ENCODE data around the gene LCN9.
"Not testable (repeated sequence)": the region's sequence is repeated elsewhere in the genome, so short reads cannot be mapped to it uniquely, and the experiment has no call there.

LCN9 gene

DNA sequence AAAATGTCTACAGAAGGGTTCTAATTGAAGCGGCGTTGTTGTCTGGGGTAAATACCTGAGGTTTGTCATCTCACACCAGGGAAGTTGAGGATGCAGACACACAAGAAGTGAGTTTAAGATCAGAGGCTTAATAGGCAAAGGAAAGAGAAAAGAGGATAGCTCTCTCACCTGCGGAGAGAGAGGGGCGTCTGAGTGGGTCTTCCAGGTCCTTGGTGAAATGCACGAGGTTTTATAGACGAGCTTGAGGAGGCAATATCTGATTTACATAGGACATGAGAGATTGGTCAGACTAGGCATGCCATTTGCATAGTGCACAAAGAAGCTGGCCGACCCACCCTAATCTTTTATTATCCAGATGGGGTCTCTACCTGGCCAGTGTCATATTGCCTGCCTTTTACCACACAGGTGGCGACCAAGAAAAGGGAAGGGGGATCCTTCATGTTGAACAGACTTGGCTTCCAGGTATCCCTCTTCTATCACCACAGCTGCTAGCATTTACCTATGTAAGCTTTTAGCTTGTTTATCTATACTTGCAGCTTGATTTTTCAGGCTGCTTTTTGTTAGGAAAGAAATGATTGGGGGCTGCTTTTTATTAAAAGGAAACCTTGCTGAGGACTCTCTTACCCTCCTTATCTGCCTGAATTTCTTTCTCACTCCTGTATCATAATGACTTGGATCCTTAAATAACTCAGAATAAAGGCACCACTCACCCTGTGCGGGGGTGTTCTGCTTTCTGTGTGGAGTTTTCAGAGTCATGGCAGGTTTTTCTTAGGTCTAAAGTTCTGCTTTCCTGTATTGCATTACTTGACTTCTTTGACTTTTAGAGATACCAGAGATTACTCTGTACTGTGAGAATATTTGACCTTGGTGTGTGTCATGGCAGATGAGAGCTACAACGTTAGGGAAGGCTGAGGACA, 14.4 kb upstream of the LCN9 start:
- DNase-seq: no peak

DNA sequence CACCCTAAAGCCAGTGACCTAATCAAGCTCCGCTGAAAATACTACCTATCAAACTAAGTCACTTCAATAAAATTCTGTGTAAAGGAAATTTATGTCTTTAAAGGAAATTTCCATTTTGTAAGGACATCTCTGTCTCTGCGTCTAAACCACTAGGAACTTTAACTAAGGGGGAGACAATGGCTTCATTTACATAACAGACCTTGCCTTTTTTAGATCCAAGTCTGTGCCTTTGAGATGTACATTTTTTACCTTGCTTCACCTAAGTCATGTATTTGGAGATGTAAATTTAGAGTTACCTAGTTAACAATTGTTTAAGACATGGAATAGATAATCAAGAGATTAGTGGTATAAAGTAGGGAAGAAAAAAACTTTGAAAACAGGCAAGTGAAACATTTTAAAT, 13.6 kb upstream of the LCN9 start:
- DNase-seq: no peak

DNA sequence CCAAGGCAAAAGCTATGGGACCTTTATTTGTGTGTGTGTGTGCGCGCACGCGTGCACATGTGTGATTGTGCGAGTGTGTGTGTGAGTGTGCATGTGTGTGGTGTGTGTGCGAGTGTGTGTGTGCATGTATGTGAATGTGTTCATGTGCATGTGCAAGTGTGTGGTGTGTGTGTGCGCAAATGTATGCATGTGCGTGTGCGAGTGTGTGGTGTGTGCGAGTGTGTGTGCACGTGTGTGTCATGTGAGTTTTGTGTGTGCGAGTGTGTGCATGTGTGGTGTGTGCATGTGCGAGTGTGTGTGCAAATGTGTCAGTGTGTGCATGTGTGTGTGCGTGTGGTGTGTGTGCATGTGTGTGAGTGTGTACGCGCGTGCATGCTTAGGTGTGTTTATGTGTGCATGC, 12.7 kb upstream of the LCN9 start:
- no peak for DNase-seq

DNA sequence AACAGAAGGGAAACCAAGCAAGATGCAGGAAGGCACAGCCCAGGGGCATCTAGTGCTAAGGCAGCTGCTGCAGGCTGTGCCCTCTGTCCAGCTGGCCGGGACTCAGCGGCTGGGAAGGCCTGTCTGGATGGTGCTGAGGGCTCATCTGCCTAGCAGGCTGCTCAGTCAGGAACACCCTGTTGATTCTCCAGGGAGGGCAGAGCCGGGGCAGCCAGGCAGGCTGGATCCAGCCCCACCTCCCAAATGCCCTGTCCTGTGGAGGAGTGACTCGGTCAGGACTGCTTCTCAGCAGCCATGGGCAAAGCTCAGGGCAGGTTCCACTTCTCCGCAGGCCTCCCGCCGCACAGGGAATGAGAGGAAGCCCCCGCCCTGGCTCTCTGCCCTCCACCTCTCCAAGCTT, 7.8 kb upstream of the LCN9 start:
- DNase-seq: no peak

DNA sequence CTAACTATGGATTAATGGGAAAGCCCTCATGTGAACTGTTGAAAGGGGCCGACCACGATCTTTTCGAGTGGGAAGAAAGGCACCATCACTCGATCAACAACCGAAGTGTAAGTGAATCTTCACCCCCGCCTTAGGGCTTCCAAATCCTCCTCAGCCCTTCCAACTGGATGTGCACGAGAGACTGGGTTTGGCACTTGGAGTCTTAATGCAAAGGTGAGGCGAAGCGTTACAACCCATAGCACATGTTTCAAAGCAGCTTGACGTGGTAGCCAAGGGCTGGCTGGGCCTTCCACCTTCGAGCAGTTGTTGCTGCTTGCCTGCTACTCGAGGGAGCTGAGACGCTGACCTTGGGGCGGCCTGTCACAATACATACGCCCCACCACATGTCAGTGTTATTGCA, 5.7 kb upstream of the LCN9 start:
- no peak for DNase-seq

DNA sequence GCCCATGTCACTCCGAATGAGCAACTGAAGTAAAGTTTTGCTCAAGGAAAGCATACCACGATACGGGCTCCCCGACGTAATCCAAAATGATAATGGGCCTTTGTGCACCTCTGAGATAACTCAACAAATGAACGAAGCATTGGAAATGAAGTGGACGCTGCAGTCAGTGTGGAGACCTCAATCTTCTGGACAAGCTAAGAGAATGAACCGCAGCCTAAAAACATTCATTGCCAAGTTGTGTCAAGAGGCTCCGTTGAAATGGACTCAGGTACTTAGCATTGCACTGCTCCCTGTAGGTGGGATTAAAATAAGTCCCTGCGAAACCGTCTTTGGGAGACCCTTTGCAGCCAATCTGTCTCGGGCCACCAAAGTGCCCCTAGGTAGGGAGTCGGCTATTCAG, 3.9 kb upstream of the LCN9 start:
- no peak for DNase-seq

DNA sequence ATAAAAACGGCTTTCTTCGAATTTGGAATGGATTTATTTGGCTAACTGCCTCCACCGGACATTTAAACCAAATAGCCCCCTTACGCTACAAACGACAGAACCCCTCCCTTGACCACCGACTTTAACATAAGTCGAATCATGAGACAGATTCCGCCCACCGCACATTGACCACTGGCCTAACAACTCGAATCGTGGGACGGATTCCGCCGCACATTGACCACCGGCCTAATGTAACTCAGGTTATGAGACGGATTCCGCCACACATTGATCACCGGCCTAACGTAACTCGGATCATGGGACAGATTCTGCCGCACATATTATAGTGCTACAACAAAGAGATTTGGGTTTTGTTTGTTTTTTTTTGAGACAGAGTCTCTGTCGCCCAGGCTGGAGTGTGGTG, 2.7 kb upstream of the LCN9 start:
- no peak for DNase-seq

DNA sequence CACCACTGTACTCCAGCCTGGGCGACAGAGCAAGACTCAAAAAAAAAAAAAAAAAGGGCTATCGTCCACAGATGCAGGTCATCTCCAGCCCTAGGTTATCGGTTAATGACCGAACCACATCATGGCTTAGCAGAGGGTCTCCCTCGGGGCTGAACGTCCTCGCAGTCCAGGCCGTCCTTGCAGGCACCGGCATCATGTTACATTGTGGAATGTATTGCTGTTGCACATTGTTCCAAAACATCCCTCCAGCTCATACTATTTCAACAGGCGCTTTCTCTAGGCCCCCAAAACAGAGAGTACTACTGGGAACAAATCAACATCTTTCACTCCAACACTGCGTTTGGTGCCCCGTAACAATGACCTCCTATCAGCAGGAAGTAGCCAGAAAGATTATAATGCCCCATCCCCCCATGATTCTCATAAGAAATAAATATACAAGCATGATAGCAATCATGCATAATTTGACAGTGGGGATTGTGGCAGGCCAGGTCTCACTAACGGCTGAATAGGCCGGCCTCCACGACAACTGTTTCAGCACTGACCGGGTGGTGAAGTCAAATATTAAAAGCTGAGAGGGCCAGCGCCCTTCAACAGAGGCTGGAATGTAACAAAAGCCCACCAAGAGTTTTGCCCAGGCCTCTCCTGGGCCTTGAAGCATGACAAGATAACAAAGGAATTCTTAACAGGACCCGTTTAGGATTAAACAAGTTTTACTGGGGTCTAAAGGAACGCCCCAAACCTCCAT, 1.1 kb upstream of the LCN9 start:
- no peak for DNase-seq

DNA sequence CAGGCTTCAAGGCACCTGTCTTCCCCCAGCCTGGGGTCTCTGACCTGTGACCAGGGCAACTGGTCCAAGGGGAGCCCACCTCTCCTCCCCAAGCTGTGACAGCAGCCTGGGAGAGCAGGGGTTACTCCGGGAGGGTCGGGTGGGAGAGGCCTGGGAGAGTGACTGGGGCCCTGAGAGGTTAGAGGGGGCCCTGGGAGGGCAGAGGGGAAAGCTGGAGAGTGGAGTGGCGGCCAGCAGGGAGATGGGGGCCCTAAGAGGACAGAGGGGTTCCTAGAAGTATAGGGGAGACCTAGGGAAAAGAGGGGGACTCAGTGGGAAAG, 302 bp downstream of the LCN9 start:
- DNase-seq: no peak

DNA sequence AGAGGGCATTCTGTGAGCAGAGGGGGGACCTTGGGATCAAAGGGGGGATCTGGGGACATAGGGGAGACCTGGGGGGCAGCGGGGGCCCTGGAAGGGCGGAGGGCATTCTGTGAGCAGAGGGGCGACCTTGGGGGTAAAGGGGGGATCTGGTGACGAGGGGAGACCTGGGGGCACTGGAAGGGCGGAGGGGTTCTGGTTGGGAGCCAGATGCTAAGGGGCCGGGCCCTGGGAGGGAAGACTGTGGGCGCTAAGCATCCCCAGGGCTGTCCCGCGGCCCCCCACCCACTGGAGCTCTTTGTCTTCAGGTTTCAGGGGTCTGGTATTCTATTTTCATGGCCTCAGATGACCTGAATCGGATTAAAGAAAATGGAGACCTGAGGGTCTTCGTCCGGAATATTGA, 748 bp downstream of the LCN9 start:
- no peak for DNase-seq

DNA sequence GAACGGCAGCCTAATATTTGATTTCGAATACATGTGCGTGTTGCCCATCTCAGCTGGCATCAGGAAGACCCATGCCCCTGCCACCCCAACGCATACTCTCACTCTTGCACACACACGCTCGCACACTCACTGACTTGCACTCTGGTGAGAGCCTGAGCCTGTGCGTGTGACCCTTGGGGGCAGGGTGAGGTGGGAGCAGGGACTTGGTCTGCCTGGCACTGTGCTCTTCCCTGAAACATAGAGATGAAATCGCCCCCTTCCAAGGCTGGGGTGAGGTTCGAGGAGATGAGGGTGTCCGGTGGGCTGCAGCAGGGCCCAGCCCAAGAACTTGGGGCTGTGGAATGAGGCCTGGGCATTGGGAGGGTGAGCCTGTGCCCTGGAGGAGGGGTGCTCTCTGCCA, 1.2 kb downstream of the LCN9 start:
- DNase-seq: no peak

DNA sequence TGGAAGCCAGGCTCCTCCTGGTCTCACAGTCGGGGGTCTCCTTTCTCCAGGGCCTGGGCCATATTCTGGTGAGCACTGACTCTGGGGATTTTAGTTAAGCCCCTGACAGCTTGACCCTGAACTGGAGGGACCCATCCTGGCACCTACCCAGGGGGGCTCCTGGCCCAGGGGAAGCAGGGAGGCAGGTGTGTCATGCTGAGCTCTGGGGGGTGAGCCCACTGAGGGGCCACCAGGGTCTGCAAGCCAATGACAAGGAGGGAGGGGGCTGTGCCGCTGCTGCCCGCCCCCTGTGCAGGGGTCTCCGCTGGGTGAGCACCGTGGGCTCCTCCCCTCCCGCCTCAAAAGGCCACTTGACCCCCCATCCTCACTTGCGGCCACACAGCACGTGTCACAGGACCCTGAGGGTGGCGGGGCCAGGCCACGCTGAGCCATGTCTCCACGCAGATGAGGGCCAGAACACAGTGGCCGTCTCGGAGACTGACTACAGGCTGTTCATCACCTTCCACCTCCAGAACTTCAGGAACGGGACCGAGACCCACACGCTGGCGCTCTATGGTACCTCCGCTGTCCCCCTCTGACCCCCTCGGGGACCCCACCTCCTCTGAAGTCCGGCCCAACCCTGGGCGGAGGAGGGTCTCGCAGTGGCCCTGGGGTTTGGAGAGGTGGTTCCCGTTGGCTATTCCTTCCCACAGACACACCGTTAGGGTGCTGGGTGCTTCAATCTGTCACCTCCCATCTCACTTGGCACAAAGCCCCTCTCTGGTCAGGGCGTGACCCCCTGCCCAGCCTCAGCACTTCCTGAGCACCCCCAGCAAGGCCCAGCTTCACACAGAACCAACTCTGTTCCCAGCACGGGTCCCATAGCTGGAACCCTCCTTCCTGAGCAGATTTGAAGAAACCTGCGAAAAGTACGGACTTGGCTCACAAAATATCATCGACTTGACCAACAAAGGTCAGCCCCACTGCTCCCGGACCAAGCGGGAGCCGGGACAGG, 2.0 kb downstream of the LCN9 start:
- DNase-seq: no peak

DNA sequence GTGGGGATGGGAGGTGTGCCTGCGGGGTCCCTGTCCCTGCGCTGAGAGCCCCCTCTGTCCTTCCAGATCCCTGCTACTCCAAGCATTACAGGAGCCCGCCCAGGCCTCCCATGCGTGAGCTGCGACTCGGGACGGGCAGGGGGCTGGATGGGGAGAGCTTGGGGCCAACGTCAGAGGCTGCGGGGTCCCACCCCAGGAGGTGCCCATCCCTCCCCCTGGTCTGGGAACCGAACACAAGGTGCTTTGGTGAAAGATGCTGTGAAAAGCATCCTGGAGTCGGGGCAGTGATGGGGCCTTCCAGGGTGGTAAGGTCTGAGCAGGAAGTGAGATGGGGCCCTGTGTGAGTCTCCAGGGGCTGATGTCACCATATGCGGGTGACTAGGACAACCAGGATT, 2.7 kb downstream of the LCN9 start:
- DNase-seq: no peak

DNA sequence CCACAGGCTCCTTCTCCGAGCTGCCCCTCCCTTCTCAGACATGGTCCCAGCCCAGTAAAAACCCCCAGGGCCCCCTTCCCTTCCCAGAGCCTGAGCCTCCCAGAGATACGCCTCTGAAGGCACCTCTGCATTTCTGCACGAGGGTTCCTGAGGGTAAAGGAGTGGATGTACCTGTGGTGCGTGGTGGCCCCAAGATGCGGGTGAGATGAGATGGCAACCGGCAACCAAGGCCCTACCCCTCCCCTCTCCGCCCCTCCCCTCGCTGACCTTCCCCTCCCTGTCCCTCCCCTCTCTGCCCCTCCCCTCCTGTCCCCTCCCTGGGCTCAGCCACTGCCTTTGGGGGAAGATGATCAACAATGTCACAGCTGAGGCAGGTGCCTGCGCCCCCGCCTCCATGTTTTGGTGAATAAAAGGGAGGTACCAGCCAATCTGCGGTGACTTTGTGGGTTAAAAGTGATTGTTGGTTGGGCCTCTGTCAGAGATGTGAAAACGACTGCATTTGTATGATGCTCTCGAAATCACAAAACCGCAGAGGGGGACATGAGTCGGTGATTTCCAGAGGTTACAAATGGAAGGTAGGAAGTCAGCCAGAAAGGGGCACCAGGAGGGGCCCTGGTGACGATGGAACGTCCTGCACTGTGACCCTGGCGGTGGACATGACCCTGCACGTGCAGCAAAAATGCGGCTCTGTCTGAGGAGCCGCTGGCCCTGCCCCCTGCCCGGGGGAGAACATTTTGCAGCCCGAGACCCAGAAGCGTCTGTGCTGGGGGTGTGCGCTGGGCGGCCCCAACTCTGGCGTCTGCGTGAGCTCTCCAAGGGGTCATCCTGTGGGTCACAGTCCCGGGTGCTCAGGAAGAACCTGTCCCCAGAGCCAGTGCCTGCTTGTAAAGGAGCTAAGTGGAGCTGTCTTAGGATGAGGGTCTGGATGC, 3.7 kb downstream of the LCN9 start:
- DNase-seq: no peak

DNA sequence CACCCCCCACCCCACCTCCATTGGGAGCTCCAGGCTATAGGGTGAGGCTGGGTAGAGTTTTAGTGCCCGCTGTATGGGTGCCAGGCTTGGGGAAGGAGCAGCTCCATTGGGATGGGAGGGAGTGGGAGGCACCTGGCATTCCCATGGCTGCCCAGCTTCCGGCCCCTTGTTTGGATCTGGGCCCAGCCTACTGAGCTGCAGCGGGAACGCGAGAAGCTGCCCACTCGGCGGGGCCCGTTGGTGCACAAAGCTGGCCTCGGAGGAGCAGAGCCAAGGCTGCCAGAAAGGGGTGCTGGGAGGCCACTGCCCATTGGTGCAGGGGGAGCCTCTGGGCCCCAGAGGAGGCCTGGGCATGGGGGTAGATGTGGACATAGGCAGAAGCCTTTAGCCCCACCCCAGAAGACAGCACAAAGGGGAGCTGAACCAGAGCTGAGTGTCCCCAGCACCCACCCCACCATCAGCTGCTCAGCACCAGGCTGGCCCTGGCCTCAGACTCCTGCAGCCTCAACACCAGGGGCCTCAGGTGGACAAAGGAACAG, 4.4 kb downstream of the LCN9 start:
- DNase-seq: no peak

DNA sequence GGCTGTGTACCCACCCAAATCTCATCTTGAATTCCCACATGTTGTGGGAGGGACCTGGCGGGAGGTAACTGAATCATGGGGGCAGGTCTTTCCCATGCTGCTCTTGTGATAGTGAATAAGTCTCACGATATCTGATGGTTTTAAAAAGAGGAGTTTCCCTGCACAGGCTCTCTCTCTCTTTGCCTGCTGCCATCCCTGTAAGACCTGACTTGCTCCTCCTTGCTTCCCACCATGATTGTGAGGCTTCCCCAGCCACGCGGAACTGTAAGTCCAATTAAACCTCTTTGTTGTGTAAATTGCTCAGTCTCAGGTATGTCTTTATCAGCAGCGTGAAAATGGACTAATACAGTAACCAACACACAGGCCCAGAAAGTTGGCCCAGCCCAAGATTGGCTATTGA, 5.9 kb downstream of the LCN9 start:
- not testable (repeated sequence) for DNase-seq

DNA sequence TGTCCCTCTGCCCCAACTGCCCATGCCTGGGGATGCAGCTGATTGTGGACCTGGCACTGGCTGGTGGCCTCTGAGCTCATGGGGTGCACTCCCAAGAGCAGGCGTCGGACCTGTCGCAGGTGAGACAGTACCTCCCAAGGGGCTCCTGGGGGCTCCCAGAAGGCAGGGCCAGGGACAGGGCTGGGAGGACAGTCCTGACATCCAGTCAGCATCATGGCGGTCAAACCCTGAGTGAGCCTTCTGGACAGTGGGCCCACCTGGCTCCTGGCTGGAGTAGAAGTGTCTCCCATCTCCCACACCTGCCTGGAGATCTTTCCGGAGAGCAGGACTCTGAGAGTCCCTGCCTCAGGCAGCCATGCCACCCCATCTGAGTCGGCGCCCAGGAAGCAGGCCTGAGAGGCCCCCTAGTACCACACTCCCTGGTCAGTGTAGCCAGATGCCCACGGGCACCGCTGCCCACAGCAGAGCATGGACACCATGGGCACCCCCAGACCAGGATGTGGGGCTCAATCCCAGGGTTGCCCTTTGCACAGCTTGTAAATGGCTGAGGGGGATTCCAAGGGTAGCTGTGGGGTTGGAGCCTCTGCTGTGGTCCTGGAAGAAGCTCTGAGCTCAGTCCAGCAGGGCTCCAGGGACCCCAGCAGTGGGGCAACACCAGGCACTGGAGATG, 6.6 kb downstream of the LCN9 start:
- no peak for DNase-seq

DNA sequence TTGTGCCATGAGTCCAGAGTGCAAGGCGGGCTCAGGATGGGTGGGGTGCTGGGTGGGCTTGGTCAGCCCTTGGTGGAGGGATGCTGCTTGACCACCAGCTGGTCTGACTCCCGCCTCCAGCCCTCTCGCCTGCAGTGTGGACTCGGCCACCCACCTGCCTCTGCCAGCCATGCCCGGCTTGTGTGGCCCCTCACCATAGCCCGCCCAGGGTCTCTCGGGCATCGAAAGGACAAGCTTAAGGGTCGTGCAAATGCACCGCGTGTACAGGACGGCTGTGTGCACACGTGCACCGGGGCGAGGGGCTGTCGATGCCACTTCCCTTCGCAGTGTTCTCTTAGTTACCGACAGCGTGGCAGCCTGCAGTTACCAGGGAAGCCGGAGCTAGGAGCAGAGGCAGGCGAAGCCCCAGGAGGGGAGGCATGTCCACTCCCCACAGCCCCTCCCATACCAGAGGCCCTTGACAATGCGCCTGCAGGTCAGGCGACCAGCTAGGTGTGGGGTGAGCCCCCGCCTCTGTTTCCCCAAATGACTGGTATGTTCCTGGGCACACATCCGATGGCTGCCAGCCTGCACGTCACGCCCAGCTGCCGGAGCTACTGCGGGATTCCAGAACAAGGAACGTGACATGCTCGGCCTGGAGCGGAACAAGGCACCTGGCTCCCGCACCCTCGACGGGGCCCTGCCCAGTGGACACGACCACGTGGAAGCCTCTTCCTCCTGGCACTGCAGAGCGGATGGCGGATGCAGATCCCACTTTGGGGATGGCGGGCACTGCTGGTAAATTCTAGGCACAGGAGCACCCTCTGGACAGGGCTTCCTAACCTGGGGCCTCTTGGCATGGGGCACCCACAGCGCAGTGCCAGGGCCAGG, 7.8 kb downstream of the LCN9 start:
- no peak for DNase-seq

DNA sequence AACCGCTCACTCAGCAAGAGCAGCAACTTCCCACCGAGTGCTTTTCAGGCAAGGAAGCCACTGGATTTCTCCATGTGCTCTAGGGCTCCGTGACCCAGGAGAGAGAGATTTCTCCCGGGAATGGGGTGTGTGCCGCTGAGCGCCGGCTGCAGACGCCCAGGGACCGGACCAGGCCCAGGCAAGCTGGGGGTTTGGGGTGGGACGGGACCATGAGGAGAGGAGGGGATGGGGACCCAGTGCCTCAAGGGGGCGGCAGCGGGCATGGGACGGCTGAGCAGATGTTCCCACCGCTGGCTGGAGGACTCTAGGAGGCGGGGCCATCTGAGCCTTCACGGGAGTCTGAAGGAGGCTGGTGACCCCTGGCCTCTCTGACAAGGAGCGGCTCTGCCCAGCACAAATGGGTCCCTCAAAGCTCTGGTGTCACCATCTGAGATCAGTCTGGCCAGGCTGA, 8.5 kb downstream of the LCN9 start:
- no peak for DNase-seq

DNA sequence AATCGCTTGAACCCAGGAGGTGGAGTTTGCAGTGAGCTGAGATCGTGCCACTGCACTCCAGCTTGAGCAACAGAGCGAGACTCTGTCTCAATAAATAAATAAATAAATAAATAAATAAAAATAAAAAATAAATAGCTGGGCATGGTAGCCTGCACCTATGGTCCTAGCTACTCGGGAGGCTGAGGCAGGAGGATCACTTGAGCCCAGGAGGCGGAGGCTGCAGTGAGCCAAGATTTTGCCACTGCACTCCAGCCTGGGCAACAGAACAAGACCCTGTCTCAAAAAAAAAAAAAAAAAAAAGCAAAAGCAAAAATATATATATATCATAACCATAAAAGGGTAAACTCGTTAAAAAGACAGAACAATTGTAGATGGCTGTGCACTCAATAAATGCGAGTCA, 9.7 kb downstream of the LCN9 start:
- not testable (repeated sequence) for DNase-seq
